Endometrium (tissue), 2 donors: ENCODE results near the gene CSMD2.

Experiments
- FAIRE-seq: peaks from 2 replicates; lab custom pipeline; 2012; peaks lifted over from hg19 to GRCh38; lab: Jason Lieb, UNC
- donor health status: control.
- donor health status: control.

CSMD2 gene

DNA sequence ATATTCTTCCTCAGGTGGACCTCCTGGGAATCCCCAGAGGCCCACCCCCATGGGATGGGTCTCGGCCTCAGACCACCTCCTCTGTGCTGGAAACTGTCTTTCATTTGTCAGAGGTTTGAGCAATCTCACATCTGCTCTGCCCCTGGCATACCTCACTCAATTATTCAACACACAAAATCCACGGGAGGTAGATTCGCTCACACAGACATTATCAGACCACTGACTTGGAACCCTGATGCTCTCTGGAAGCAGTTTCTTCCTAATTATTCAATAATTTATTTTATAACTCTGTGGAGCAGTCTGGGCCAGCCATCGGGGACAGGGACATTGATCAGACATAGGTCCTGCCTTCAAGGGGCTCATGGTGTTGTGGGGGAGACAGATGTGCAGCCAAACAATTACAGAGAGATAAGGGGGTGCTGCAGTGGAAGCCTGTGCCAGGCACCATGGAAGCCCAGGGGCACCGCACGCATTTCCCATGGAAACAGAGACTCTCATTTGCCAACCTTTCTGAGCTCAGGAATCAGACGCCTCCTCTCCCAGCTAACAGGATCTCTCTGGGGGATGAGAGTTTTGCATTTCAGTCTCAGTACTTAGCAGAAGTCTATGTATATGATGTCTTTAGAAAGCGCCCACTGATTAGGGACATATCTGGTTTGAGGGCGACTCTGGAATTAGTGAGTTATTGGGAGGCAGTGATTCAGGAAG, 204.7 kb downstream of the CSMD2 start:
- FAIRE-seq: no peak

DNA sequence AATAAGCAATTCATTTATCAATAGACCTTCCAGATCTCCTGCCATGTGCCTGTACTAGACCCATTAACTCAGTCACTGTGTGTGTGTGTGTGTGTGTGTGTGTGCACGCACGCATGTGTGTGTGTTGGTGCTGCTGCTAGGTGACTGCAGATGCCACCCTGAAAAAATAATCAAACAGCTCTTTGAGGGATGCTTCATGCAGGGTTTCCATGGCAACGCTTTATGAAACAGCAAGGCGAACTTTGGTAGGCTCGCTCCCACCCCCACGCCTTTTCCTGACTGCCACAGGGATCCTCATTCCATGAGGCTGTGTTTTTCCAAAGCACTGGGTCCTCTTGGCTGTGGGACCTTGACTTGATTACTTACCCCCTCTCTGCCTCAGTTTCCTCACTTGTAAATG, 207.2 kb downstream of the CSMD2 start:
- FAIRE-seq: no peak

DNA sequence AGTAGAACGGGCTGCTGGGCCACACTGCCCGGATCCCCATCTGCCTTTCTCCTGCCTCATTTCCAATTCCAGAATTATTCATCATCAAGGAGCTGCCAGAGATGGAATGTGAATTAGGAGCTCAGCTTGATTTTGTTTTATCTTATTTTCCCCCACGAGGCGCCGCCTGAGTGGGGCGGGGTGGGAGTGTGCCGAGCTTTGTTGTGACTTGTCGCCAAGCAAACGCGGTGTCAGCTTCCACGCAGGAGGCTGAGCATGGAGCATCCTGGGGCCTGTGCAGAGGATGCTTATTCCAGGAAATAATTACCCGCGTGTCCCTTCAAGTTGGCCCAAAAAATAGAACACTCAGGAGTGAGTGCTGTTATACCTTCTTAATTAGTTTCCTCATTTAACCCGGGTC, 209.9 kb downstream of the CSMD2 start:
- no peak for FAIRE-seq

DNA sequence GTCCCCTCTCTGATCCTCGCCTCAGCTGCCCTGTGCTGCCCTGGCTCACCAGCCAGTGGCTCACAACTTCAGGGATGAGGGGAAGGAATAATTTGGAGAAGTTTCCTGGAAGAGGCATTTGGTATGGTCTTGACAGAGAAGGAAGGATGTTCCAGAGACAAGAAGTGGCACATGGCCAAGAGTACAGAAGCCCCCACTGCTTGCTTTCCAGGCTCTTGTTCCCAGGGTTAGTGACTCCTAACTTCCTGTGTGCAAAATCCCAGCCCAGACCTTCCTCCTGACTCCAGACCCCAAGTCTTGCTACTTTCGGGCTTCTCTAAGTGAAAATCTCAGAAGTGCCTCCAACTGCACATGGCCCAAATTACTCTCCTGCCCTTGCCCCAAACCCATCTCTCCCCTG, 215.5 kb downstream of the CSMD2 start:
- FAIRE-seq: no peak

DNA sequence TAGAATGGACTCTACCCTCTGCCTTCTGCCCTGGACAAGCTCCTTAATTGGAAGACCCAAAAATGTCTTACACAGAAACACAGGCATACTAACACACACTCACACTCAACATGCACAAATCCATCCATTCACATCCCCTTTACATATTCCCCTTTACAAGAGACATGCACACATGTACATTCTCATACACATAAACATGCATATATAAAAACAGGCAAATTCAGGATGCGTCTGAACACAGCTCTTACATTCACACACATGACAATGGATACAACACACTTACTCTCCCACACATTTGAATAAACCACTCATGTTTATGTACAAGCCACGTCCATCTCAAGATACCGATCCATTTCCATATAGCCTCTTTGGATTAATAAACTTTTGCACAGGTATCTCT, 216.7 kb downstream of the CSMD2 start:
- no peak for FAIRE-seq

DNA sequence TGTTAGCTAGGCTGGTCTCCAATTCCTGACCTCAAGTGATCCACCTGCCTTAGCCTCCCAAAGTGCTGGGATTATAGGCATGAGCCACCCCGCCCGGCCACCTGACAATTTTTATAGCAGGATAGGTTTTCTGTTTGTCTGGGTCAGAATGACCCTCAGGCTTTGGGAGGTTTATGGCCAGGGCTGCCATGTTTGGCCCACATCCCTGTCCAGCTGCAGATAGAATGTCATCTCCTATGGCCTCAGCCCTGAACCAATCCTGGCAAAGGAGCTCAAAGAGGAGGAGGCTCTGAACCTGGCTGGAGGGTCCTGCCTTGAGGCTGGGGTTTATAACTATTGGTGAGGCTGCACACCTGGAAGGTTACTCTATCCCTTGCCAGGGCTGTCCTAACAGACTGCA, 218.2 kb downstream of the CSMD2 start:
- no peak for FAIRE-seq

DNA sequence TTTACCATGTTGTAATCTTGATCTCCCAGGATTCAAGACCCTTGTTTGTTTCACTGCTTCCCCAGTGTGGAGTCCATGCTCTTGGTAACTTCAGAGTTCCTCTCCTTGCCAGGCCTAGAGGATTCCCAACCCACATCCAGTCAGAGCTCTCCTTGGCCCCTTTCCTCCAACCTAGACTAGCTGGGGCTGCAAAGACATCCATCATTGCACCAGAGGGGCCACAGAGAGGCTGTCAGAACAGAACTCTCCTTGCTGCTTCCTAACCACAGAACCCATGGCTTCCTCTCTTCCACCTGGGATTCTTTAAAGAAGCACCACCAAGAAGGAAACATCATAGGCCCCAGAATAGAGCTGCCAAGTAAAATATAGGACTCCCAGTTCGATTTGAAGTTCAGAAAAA, 220.2 kb downstream of the CSMD2 start:
- no peak for FAIRE-seq

DNA sequence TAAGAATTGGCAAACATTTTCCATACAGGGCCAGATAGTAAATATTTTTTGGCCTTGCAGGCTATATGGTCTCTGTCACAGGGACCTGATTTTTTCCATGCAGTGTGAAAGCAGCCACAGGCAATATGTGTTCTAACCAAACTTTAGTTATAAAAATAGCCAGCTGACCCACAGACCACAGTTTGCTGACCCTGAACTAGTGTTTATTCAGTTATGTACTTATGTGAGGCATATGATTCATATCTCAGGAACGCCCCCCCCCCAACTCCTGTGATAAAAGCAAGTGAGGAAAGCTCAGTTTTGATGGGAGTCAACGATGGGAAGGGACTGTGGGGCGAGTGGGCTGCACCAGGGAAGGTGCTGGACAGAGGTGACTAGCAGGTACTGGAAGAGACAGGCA, 221.1 kb downstream of the CSMD2 start:
- no peak for FAIRE-seq

DNA sequence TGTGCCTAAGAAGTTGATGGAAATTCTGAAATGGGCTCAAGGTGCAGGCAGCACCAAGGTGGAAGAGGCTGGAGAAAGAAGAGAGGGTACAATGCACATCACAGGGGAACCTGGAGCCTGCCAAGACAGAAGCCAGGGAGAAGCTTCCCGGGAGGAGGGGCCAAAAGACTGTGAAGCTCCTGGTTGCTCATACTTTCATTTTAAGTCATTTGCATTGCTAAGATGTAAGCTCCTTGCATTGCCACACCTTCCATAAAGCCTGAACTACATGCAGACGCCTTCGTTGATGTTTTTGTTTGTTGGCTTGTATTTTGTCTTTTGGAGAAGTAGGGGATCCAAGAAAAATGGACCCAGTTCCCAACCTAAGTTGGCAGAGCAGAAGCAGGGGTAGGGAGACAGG, 232.2 kb downstream of the CSMD2 start:
- FAIRE-seq: no peak

DNA sequence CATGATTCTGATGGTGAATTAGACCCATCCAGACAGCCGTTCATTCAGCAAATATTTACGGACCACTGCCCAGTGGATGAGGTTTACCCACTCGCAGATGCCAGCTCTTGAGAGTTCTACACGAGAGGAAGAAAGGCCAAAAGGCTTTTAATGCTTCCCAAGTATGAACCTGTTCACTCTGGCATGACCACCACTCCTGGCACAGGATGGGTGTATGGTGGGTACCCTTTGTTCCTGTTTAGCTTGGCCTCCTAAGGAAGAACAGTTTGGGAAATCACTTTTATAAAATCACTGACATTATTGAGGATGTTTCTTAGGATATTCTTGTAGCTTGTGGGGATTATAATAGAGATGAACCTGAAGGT, 233.9 kb downstream of the CSMD2 start:
- FAIRE-seq: no peak

DNA sequence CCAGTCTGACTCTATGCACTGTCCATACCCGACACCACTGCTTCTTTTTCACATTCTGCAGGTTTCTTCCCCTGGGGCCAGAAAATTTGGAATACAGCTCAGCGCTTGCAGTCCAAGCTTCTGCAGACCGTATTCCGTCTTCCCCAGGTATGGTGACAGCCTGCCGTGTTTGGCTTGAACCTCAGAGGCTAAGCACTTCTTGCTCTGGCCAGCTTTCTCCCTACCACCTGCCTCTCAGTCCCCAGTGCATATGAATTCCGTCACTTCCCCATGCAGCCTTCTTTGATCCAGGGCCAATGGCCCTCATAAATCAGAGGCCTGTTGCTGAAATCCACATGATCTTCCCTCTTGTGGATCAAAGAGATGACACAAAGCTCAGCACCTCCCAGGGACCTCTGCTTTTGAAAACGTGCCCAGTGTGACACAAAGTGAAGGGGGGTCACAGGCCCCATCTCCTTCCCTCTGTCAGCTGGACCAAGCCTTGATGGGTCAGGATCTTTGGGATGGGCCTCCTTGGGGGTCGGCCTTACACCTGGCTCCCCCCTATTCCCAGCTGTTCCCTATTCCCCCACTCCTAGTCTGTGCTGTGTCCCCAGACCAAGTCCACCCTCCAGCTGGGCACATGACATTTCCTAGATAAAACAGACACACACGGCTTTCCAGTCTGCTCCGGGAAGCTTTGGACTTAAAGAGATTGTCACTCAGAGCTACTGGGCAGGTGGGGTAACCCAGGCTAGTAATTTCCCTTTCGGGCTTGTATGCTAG, 234.5 kb downstream of the CSMD2 start:
- FAIRE-seq: no peak

DNA sequence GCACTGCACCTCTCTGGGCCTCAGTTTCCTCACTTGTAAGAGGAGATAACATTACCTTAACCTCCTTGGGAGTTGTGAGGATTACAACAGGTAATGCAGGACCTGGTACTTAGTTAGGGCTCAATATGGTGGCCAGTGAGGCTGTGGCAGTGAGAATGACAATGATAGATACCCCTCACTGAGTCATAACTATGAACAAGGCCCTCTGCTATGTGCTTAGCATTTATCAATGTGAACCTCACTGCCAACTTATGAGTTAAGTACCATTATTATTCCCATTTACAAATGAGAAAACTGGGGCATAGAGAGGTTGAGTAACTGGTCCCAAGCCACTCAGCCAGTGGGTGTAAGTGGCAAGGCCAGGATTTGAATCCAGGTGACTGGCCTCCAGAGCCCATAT, 236.8 kb downstream of the CSMD2 start:
- no peak for FAIRE-seq

DNA sequence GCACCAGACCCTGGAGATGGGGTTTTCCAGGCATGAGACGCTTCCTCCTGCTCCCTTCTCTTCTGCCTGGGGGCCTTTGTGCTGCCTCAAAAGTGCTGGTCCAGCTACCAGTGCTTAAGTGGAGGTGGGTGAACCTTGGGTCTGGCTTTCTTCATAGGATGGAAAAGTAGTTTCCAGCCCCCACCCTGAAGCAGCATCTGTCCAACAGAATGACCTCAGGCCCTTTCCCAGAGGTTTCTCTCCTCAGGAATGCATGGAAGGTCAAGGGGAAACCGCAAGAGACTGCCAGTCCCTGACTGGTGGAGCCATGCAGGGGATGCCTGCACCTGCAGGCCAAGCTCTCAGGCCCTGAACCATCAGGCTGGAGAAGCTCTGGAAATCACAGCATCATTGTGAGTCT, 237.3 kb downstream of the CSMD2 start:
- FAIRE-seq: no peak

DNA sequence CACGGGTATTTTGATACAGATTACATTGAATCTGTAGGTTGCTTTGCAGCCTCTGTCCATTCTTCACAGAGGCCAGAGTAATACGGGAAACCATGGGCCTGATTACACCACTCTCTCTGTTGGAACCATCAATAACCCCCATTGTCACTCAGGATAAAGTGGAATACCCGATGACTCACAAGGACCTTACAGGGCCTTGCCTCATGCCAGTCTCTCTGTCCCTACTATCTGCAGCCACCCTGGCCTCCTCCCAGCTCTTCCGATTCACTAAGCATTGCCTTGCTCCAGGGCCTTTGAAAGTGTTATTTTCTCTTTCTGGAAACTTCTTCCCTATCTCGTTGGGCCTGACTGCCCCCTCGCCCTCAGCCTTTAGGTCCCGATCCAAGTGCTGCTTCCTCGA, 239.4 kb downstream of the CSMD2 start:
- FAIRE-seq: no peak

DNA sequence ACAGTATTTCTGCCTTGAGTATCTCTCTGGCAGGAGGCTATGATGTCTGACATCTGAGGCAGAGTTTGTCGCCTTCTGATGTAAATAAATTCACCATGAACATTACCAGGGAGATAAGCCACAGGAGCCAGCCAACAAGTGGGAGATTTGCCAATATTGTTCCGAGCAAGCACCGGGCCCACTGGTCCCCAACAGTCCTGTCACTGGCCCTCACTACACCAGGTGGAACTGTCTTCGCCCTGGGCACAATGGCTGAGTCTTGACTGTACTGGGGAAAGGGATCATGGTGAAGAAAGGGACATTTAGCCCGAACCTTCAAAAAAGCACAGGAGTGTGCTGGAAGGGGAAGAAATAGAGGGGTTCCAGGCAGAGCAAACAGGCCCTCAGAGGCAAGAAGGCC, 243.7 kb downstream of the CSMD2 start:
- FAIRE-seq: no peak

DNA sequence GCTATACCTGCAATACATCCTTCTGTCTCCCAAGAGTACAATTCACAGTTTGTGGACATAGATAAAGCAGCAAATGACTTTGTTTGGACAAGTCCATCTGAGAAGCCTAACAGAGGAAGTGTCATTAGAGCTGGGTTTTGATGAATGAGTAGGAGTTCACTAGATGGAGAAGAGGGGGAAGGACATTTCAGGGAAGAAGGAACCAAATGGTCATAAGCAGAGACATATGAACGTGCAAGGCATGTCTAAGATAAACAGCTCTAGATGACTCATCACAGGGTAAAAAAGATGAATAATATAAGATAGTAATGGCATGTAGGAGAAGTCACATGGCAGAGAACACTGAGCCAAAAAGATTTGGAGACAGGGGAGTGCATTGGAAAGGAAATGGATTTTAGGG, 246.7 kb downstream of the CSMD2 start:
- FAIRE-seq: no peak

DNA sequence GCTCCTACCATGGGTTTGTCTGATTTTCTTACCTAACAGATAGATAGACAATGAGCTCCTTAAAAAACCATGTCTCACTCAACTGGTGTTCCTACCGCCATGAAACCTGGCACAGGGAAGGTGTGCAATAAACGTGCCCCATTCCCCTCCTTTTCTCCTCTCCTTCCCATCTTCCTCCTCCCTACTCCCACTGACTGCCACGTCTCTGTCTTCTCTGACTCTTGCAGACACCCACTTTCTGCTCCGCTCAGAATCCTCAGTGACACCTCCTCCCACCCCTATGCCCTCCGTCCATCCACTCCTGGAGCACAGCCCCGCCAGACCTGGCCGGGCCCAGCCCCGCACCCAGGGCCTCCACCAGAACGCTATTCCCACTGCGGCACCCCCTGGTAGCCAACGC, 248.2 kb downstream of the CSMD2 start:
- FAIRE-seq: no peak

DNA sequence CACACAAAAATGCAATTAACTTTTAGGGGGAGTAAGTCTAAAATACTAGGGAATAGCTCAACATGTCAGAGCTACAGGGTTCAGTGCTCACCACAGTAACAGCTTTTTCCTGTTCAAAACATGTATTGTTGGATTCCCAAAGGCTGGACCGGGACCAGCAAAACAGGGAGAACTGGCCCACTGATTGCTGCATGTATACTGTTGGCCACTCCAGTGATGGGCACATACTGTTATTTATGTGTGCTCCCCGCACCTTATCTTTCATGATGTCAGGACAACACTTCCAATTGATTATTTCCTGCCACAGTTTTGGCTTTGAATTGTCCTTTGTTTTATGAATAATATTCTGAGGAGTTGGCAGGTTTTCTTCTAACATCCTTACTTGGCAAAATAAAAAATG, 250.5 kb downstream of the CSMD2 start:
- FAIRE-seq: no peak

DNA sequence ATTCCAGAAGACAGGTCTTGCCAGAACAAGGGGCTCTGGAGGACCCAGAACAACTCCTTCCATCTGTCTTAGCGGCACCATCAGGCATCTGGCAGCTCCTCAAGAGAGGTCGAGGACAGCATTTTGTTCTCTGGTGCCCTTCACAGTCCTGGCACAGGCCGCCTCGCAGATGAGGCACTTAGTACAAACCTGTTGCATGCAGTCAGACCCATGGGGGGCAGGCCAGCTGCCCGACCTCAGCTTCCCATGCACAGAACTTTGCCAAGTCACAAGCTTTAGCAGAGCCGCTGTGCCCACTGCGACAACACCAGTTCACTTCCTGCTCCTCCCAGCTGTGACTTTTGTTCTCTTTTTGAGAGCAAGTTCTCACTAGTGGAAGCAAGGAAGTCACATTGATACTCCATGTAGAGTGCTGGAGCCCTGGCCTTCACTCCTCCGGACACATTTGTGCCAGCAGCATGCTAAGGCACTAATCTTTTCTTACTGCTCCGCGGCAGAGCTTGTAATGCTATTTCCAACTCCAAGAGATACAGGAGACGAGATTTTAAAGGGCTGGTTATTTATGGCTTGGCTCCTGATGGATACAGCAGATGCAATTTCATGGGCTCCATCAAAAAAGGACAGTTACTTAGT, 256.6 kb downstream of the CSMD2 start:
- no peak for FAIRE-seq

DNA sequence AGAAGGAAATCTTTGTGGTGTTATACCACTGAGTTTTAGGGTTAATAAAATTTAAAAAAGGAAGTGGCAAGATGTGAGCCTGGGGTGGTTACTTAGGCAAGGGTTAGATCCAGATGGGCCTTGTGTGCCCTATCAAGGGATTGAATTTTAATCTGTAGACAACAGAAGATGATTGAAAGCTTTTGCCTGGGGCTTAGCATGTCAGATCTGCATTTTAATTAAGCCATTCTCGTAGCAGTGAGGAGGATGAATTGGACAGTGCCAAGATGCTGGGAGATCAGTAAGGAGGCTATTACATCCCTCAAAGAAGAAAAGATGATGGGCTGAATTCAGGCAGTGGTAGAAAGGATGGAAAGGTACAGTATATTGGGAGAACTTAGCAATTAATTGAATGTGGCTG, 258.9 kb downstream of the CSMD2 start:
- FAIRE-seq: no peak

DNA sequence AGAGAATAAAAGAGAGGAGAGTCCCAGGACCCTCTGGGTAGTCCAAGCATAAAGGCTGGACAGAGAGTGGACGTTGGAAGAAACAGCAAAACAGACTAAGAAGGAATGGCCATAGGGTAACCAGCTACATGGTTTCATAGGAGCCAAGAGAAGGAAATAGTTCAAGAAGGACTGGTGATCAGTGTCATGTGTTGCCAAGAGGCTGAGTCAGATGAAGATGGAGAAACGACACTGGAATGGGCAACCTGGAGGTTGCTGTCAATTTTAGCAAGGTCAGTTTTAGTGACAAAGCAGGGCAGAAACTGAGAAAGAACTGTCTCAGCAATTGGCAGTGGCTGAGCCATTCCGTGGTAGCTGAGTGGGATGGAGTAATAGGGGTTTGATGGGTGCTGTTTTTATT, 259.8 kb downstream of the CSMD2 start:
- FAIRE-seq: no peak

DNA sequence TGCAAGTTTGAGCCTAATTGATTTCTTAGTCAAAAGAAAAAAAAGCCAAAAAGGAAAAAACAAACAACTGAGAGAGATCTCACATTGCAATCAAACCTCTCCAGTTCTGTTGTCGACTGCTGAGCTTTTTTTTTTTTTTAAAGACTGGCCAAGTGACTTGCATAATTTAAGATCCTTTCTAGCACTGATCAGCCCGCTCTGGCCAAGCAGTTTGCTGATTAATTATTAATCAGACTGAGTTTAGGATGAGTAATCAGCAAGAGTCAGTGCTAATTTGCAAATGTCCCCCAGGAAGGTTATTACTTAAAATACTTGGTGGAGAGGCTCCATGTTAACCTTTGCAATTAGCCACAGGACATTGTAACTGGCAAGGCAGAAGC, 261.8 kb downstream of the CSMD2 start:
- FAIRE-seq: no peak

DNA sequence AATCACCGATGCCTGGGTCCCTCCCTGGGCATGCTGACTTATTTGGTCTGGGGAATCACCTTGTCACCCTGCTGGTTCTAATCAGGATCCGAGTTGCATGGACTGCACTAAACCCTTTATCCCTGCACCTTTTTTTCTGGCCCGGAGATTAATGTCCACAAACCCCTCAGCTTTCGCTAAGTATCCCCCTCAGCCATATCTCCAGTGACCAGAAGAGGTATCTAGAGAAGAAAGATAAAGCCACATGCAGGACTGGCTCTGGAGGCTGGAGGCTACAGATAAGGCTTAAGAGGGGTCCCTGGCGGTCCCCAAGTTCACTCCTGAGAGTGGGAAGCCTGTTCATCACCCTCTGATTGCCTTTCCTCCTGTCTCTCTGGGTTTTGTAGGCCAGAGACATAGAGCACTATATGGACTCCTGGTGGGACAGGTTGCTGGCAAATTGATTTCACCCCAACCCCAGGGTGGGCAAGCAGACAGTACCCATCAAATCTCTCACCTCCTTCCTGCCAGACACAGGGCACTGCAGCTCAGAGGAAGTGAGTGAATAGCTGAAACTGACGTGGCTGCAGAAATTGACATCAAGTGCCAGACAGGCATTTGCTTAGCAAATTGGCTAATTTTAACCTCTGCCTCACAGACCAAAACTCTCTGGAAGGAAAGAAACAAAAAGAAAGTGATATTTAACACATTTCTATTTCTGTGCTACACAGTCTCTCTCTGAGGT, 262.4 kb downstream of the CSMD2 start:
- no peak for FAIRE-seq
